HL-60 (cell line): Measurements from ENCODE around the gene HOXB4.

Experiments
- DNase-seq, 2 experiments: peaks; one replicate each; pipeline ENCODE4 v3.0.0-alpha.2; 2010 to 2020; ENCODE audit warnings: low read depth in 1 of 2, low spot score in 1 of 2
- H3K27ac ChIP-seq: fragments of 250-450 bp; sonication (Bioruptor Pico); replicated peaks from 2 replicates; pipeline ENCODE4 v1.5.1; 2020; ENCODE audit warnings: mild to moderate bottlenecking, moderate library complexity
- H3K27me3 ChIP-seq: fragments of 250-450 bp; sonication (Bioruptor Pico); 2 replicates; pipeline ENCODE4 v1.5.1; 2021; ENCODE audit warnings: mild to moderate bottlenecking, moderate library complexity; ENCODE audit not compliant: insufficient read depth, poor library complexity, severe bottlenecking
- H3K4me3 ChIP-seq: replicated peaks from 2 replicates; pipeline ENCODE4 v1.5.1; 2011; ENCODE audit warnings: mild to moderate bottlenecking, control low read depth, low read length; ENCODE audit not compliant: insufficient read depth
- CTCF ChIP-seq: IDR thresholded peaks from one replicate; pipeline ENCODE4 v1.5.1; 2011; ENCODE audit warnings: low read length, control low read depth, inconsistent platforms; ENCODE audit not compliant: insufficient read depth
- GABPA ChIP-seq: IDR thresholded peaks from 2 replicates; pipeline ENCODE4 v1.6.1; 2012; ENCODE audit warnings: low read depth
- POLR2AphosphoS5 ChIP-seq: IDR thresholded peaks from 2 replicates; pipeline ENCODE4 v1.6.1; 2012; ENCODE audit warnings: low read depth
- REST ChIP-seq: IDR thresholded peaks from 2 replicates; pipeline ENCODE4 v1.6.1; 2012; ENCODE audit warnings: low read depth; ENCODE audit not compliant: insufficient replicate concordance
- SPI1 ChIP-seq: IDR thresholded peaks from 2 replicates; pipeline ENCODE4 v1.6.1; 2012; ENCODE audit warnings: low read depth, mild to moderate bottlenecking, borderline replicate concordance

HOXB4 gene

DNA sequence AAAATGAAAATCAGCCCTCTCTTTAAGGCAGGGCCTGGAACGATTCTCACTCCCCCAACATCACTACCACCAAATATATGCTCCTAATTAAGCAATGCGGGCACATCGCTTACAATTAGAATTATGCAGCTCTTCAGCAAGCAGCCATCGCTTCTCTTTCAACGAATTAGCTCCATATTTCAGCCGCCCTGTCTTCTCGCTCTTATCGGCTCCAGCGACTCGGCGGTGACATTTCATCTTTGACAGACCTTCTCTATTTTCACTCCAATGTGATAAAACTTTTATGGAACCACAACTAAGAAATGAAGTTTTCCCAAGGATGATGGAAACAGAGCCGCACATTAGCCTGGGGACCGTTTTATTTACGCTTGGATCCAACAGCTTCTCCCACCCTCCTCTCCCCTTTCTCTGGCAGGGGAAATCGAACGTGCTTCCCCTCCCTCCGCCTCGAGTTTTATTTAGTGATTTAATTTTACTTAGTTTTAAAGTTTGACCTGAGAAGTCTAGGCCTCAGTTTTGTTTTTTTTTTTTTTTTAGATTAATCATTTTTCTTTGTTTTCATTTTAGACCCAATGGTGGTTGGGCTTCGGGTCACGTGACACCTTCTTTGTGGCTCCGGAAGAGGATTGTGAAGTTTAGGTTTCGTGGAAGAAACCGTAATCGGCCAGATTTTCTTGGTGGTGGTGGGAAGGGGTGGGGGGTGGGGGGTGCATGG lies 30.2 kb downstream of the HOXB4 start:
- DNase-seq, result no peak
- Histone ChIP-seq H3K4me3 (no peak overlapping the region), H3K27ac (no peak overlapping the region), H3K27me3 (peaks cover 54% of the 10 kb centered on the region)
- TF ChIP-seq SPI1 (no peak), REST (no peak), POLR2AphosphoS5 (no peak), CTCF (no peak), GABPA (no peak)

DNA sequence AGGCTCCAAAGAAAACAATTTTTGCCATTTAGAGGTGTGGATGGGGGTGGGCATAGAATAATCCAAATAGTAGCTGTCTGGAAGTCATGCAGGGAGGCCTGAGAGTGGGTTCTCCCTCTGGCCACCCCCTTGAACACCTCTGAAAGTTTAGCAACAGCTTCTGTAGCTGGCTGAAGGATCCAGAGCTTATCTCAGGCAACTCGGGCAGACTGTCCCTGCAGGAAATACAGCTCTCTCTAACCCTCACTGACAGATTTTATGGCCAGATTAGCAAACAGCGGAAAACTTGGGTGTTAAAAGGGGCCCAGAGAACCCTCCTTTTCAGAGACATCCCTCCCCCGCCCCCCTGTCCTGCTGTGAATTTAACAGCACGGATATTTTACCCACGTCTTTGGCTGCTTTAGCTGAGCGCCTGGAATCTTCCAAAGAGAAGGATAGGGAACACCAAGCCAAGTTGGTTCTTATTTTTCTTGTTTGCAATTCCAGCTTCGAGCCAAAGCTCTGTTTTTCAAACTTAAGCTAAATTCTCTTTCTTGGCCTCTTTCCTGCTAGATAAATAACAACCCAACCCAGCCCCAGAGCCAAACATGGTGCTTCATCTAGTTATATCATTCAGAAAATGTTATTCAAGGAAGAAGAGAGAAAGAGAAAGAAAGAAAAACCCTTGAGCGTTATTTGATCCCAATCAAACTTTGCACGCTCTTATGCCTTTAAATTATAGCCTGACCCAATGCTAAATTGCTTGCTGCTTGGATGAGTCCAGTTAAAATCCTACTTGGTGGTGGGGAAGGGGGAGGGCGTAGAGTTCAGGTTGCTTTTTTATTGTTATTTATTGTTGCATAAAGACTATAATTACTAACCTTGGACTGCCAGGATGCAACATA lies 31.0 kb downstream of the HOXB4 start:
- DNase-seq, result no peak
- H3K27me3 ChIP-seq, result peaks cover 58% of the 10 kb centered on the region
- H3K4me3 ChIP-seq, result no peak overlapping the region
- no peak overlapping the region for H3K27ac ChIP-seq
- TF ChIP-seq SPI1, result no peak
- TF ChIP-seq POLR2AphosphoS5, result no peak
- no peak for TF ChIP-seq REST
- no peak for TF ChIP-seq CTCF
- no peak for TF ChIP-seq GABPA

- Histone ChIP-seq H3K27me3 (peaks cover 65% of the 10 kb centered on the region), H3K4me3 (no peak overlapping the region), H3K27ac (no peak overlapping the region)
- no peak for TF ChIP-seq REST
- no peak for TF ChIP-seq SPI1
- no peak for TF ChIP-seq GABPA
- TF ChIP-seq POLR2AphosphoS5, result no peak
- no peak for TF ChIP-seq CTCF
- DNase-seq, result no peak
Observed at GRCh38 chr17:48546137-48546923, 31.8 kb downstream of the HOXB4 start.
